Endodermal cell (in vitro differentiated cells): ENCODE results near the gene XXYLT1. TPM values are rescaled to one million over a fixed set of nuclear protein-coding genes. Genes with fewer than 3 reads are reported as not detected.

Experiments
- DNase-seq: peaks from one replicate; pipeline ENCODE4 v3.0.0-alpha.2; 2017
- H3K27ac ChIP-seq: 2 replicates; pipeline ENCODE4 v1.5.1; 2013; ENCODE audit warnings: mild to moderate bottlenecking, low read depth, low read length, moderate library complexity
- H3K27me3 ChIP-seq: 2 replicates; pipeline ENCODE4 v1.6.1; 2013; ENCODE audit warnings: mild to moderate bottlenecking, low read length, moderate library complexity; ENCODE audit not compliant: insufficient read depth, control insufficient read depth, poor library complexity, severe bottlenecking
- H3K36me3 ChIP-seq: 2 replicates; pipeline ENCODE4 v1.7.0; 2013; ENCODE audit warnings: mild to moderate bottlenecking, low read length, moderate library complexity; ENCODE audit not compliant: control insufficient read depth, insufficient read depth
- H3K4me1 ChIP-seq: one replicate; pipeline ENCODE4 v1.7.0; 2013; ENCODE audit warnings: low read length; ENCODE audit not compliant: control insufficient read depth, insufficient read depth
- H3K4me3 ChIP-seq: 2 replicates; pipeline ENCODE4 v1.5.1; 2013; ENCODE audit warnings: mild to moderate bottlenecking, low read length, moderate library complexity
- H3K9ac ChIP-seq: 2 replicates; pipeline ENCODE4 v1.6.1; 2013; ENCODE audit warnings: mild to moderate bottlenecking, low read length, moderate library complexity; ENCODE audit not compliant: poor library complexity, severe bottlenecking; ENCODE audit errors: extremely low read depth
- H3K9me3 ChIP-seq: 2 replicates; pipeline ENCODE4 v1.6.1; 2013; ENCODE audit warnings: mild to moderate bottlenecking, low read length, moderate library complexity; ENCODE audit not compliant: control insufficient read depth
- H3K27ac Mint-ChIP-seq: 2 replicates; pipeline ENCODE4 v1.8.0; 2020; ENCODE audit warnings: mixed read lengths
- H3K27me3 Mint-ChIP-seq: 2 replicates; pipeline ENCODE4 v1.8.0; 2021; ENCODE audit warnings: mild to moderate bottlenecking, mixed read lengths; ENCODE audit not compliant: insufficient read depth
- H3K36me3 Mint-ChIP-seq: 2 replicates; pipeline ENCODE4 v1.8.0; 2020; ENCODE audit warnings: low read depth, mixed read lengths
- H3K4me1 Mint-ChIP-seq: 2 replicates; pipeline ENCODE4 v1.8.0; 2020; ENCODE audit warnings: mixed read lengths
- H3K4me3 Mint-ChIP-seq: 2 replicates; pipeline ENCODE4 v1.8.0; 2020; ENCODE audit warnings: mild to moderate bottlenecking, moderate library complexity, mixed read lengths
- H3K9me3 Mint-ChIP-seq: 2 replicates; pipeline ENCODE4 v1.8.0; 2020; ENCODE audit warnings: mild to moderate bottlenecking, mixed read lengths
- WGBS, 2 experiments: methylation state at CpG; one replicate each; pipeline versions ENCODE4 v1.1.5 to v1.1.7; 2013; ENCODE audit warnings: missing lambda C conversion rate in 2 of 2, mixed read lengths in 1 of 2; ENCODE audit not compliant: insufficient coverage in 1 of 2, insufficient read length in 1 of 2; 5-methylcytosine and 5-hydroxymethylcytosine counted together
- long read RNA-seq, 4 experiments: library from polyadenylated mRNA in 2 of 4; library from RNA in 1 of 4; library from capped mRNA in 1 of 4; stranded (forward) in 3 of 4; unstranded in 1 of 4; transcript quantifications; one replicate each; pipeline ENCODE4 v2.0.0, GENCODE V29; 2020 to 2021; ENCODE audit warnings: inconsistent platforms in 1 of 4
- polyA plus RNA-seq, 2 experiments: library from polyadenylated mRNA; stranded (reverse); fragments of 50-300 nt; gene quantifications; one replicate each; pipeline ENCODE4 v1.2.3, GENCODE V29; 2013
- total RNA-seq, 2 donors: library from RNA; stranded (reverse); fragmentation: NEBNext Ultra II Directional in 1 of 2; extraction: Animal tissue kit (Norgen Biotek cat#: 25700) in 1 of 2; gene quantifications; 2 replicates in 1 of 2; 3 replicates in 1 of 2; pipeline ENCODE4 v1.2.1, GENCODE V29; 2021
- TF ChIP-seq, protein P1 (sequence below): fragments of 200-600 bp; sonication (generic); conservative IDR thresholded peaks from 2 replicates; pipeline ENCODE4 v1.5.0; 2021; ENCODE audit warnings: antibody characterized with exemption, mild to moderate bottlenecking

XXYLT1 gene
- total RNA-seq = 10 to 100 TPM; 35.5 to 38.3 TPM
- 41.5 TPM for polyA plus RNA-seq (2013, experiment 1 of 2)
- 41.3 TPM for polyA plus RNA-seq (2013, experiment 2 of 2)
- long read RNA-seq, experiment 1, transcript XXYLT1-201 (4 exons, 2,727 nt) = major isoform, 17 of 30 reads
- long read RNA-seq, experiment 1, partial matches to known transcripts = 1 of 30 reads
- long read RNA-seq, experiment 1, other reads (novel, unspliced or antisense) = 12 of 30 reads
- long read RNA-seq, experiment 2, transcript XXYLT1-201 (4 exons, 2,727 nt) = major isoform, 47 of 58 reads
- long read RNA-seq, experiment 2, partial matches to known transcripts = 0 of 58 reads
- long read RNA-seq, experiment 2, other reads (novel, unspliced or antisense) = 10 of 58 reads
- long read RNA-seq, experiment 3, transcript XXYLT1-201 (4 exons, 2,727 nt) = major isoform, 70 of 90 reads
- long read RNA-seq, experiment 3, partial matches to known transcripts = 6 of 90 reads
- long read RNA-seq, experiment 3, other reads (novel, unspliced or antisense) = 14 of 90 reads
- long read RNA-seq, experiment 4, partial matches to known transcripts = 0 of 11 reads
- long read RNA-seq, experiment 4, other reads (novel, unspliced or antisense) = 10 of 11 reads

GRCh38 chr3:195270817-195271409 is at the start of gene XXYLT1:
TSS of gene XXYLT1 (minus strand) at chr3:195271159. CDS start at chr3:195271058, 101 bp downstream.
- TF ChIP-seq, protein P1, sequence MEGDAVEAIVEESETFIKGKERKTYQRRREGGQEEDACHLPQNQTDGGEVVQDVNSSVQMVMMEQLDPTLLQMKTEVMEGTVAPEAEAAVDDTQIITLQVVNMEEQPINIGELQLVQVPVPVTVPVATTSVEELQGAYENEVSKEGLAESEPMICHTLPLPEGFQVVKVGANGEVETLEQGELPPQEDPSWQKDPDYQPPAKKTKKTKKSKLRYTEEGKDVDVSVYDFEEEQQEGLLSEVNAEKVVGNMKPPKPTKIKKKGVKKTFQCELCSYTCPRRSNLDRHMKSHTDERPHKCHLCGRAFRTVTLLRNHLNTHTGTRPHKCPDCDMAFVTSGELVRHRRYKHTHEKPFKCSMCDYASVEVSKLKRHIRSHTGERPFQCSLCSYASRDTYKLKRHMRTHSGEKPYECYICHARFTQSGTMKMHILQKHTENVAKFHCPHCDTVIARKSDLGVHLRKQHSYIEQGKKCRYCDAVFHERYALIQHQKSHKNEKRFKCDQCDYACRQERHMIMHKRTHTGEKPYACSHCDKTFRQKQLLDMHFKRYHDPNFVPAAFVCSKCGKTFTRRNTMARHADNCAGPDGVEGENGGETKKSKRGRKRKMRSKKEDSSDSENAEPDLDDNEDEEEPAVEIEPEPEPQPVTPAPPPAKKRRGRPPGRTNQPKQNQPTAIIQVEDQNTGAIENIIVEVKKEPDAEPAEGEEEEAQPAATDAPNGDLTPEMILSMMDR = peak; percentile 77
- Mint-ChIP-seq H3K36me3 (peaks cover 24% of the 10 kb centered on the region), H3K27ac (peak within 1 kb of the TSS; percentile 87), H3K4me1 (peaks cover 23% of the 10 kb centered on the region), H3K9me3 (no peaks in the 10 kb centered on the region), H3K4me3 (peak within 1 kb of the TSS; percentile 67), H3K27me3 (no peaks in the 10 kb centered on the region)
- Histone ChIP-seq H3K9me3 (no peaks in the 10 kb centered on the region), H3K27me3 (no peaks in the 10 kb centered on the region), H3K27ac (peak within 1 kb of the TSS; percentile 88), H3K4me3 (peak within 1 kb of the TSS; percentile 87), H3K9ac (peak within 1 kb of the TSS; percentile 69), H3K4me1 (peaks cover 17% of the 10 kb centered on the region), H3K36me3 (peaks cover 27% of the 10 kb centered on the region)
- peak; percentile 97 for DNase-seq
- WGBS, 2 experiments = 0% methylated on average over 26 to 75 of the region's 75 CpGs

DNA sequence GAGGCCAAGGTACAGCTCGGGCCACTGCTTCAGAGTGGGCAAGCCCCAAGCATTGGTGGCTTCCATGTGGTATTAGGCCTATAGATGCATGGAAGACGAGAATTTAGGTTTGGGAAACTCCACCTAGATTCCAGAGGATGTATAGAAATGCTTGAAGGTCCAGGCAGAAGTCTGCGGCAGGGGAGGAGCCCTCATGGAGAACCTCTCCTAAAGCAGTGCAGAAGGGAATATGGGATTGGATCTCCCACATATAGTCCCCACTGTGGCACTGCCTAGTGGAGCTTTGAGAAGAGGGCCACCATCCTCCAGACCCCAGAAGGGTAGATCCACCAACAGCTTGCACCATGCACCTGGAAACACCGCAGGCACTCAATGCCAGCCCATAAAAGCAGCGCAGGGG is 48.1 kb upstream of the XXYLT1 start:
- 96 to 97% methylated on average over 5 of the region's 5 CpGs for WGBS, 2 experiments

DNA sequence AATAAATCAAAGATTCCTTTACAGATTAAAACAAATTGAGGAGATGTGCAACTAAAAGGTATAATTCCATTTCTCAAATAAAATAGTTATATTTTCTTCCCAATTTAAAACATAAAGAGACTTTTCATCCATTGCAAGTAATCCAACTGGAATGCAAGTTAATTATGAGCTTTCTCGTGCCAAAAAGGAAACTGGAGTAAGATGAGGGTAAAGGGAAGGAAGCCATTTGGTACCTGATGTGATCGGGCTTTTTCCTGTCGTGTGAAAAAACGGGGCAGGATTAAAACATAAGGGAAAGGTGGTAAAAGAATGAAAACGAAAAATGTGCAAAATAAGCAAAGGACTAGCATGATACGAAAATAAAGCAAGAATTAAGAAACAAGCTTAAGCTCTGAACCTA is 41.8 kb upstream of the XXYLT1 start:
- no peaks in the 10 kb centered on the region for H3K9me3 ChIP-seq
- Mint-ChIP-seq H3K36me3 (peaks cover 7% of the 10 kb centered on the region), H3K4me1 (no peaks in the 10 kb centered on the region), H3K9me3 (peaks cover under 1% of the 10 kb centered on the region), H3K4me3 (no peak overlapping the region), H3K27ac (no peak overlapping the region), H3K27me3 (no peaks in the 10 kb centered on the region)
- H3K27me3 ChIP-seq = no peaks in the 10 kb centered on the region
- 92 to 95% methylated on average over 4 to 6 of the region's 6 CpGs for WGBS, 2 experiments
- H3K4me1 ChIP-seq = no peaks in the 10 kb centered on the region
- peaks cover 10% of the 10 kb centered on the region for H3K36me3 ChIP-seq
- no peak overlapping the region for H3K4me3 ChIP-seq
- TF ChIP-seq, protein P1 = no peak
- DNase-seq = no peak
- no peak overlapping the region for H3K27ac ChIP-seq
- H3K9ac ChIP-seq = no peak overlapping the region

More for the DNA sequence above, 48.1 kb upstream of the XXYLT1 start:
- H3K36me3 Mint-ChIP-seq = peaks cover 54% of the 10 kb centered on the region
- no peaks in the 10 kb centered on the region for H3K4me1 ChIP-seq
- H3K27me3 Mint-ChIP-seq = no peaks in the 10 kb centered on the region
- no peak overlapping the region for H3K27ac Mint-ChIP-seq
- no peak overlapping the region for H3K4me3 Mint-ChIP-seq
- peaks cover 47% of the 10 kb centered on the region for H3K36me3 ChIP-seq
- H3K4me3 ChIP-seq = peak overlapping the region; percentile 44
- H3K4me1 Mint-ChIP-seq = no peaks in the 10 kb centered on the region
- TF ChIP-seq, protein P1 = no peak
- H3K27ac ChIP-seq = no peak overlapping the region
- H3K27me3 ChIP-seq = no peaks in the 10 kb centered on the region
- peaks cover 32% of the 10 kb centered on the region for H3K9me3 Mint-ChIP-seq
- peaks cover 39% of the 10 kb centered on the region for H3K9me3 ChIP-seq
- DNase-seq = no peak
- H3K9ac ChIP-seq = no peak overlapping the region
